ENCODE measurements around the gene BBIP1. TPM values are rescaled to one million over a fixed set of nuclear protein-coding genes. Genes with fewer than 3 reads are reported as not detected.

Gene BBIP1
- total and polyA plus RNA-seq, 2 experiments from 2014 or later, result 14.8 to 56.5 TPM

- H3K4me1 Mint-ChIP-seq, result no peaks in the 10 kb centered on the region
- Histone ChIP-seq H3K4me3 (no peak overlapping the region), H3K4me1 (ENCODE audit: insufficient read depth) (no peaks in the 10 kb centered on the region), H3K4me2 (no peak overlapping the region), H2AFZ (no peak overlapping the region), H3K9me2 (ENCODE audit: insufficient read depth) (no peaks in the 10 kb centered on the region), H3K27ac (ENCODE audit: low read depth) (no peak overlapping the region), H3F3A (replicated peaks; ENCODE audit: low read depth) (no peaks in the 10 kb centered on the region), H3K36me3 (ENCODE audit: insufficient read depth) (no peaks in the 10 kb centered on the region), H3K79me2 (replicated peaks; ENCODE audit: insufficient read depth) (peaks cover 91% of the 10 kb centered on the region), H3K27me3 (ENCODE audit: insufficient read depth) (no peaks in the 10 kb centered on the region), H4K20me1 (replicated peaks; ENCODE audit: insufficient read depth) (peaks cover 9% of the 10 kb centered on the region)
- peaks cover 3% of the 10 kb centered on the region for H3K27me3 Mint-ChIP-seq (ENCODE audit: insufficient read depth, low read depth, poor library complexity)
- no peaks in the 10 kb centered on the region for H3K9me3 Mint-ChIP-seq
- DNase-seq (ENCODE audit: low spot score) (no peak), ATAC-seq (no peak)
- no peak overlapping the region for H3K4me3 Mint-ChIP-seq
- H3K27ac Mint-ChIP-seq, result no peak overlapping the region; the same call in none of the 2 replicates
- no peaks in the 10 kb centered on the region for H3K36me3 Mint-ChIP-seq (ENCODE audit: low read depth)
- no peak for TF ChIP-seq ETS1 (IDR thresholded peaks at IDR 0.05)
- no peak for TF ChIP-seq EZH2phosphoT487 (IDR thresholded peaks at IDR 0.05; ENCODE audit: unreplicated experiment)
- no peak for TF ChIP-seq EZH2 (IDR thresholded peaks at IDR 0.05; ENCODE audit: low read depth, unreplicated experiment)
- no peak for TF ChIP-seq CREB1 (CRISPR knock-in tag; IDR thresholded peaks at IDR 0.05; ENCODE audit: low read depth)
- TF ChIP-seq ZNF114 (CRISPR knock-in tag; IDR thresholded peaks at IDR 0.05), result no peak
- no peak for TF ChIP-seq ZNF331 (CRISPR knock-in tag; IDR thresholded peaks at IDR 0.05; ENCODE audit: low read depth)
- TF ChIP-seq REST (IDR thresholded peaks at IDR 0.05; ENCODE audit: unreplicated experiment), result no peak
- no peak for TF ChIP-seq STAT1 (IDR thresholded peaks at IDR 0.05; ENCODE audit: unreplicated experiment)
- TF ChIP-seq JUNB (IDR thresholded peaks at IDR 0.05; ENCODE audit: unreplicated experiment), result no peak
- no peak for TF ChIP-seq NANOG (IDR thresholded peaks at IDR 0.05; ENCODE audit: borderline replicate concordance)
- TF ChIP-seq CTCF (conservative IDR thresholded peaks at IDR 0.05; ENCODE audit: low read depth in 2 of 2), result no peak
- no peak for TF ChIP-seq POLR2AphosphoS5 (IDR thresholded peaks at IDR 0.05; ENCODE audit: low read depth)
- no peak for TF ChIP-seq ZNF462 (CRISPR knock-in tag; IDR thresholded peaks at IDR 0.05)
Observed at GRCh38 chr10:110923856-110924493, 5.0 kb upstream of the BBIP1 start.

Data from GM23338 (cell line).